ENCODE measurements around the gene SPEM2.
"Not testable (repeated sequence)": the region's sequence is repeated elsewhere in the genome, so short reads cannot be mapped to it uniquely, and the experiment has no call there.

DNA sequence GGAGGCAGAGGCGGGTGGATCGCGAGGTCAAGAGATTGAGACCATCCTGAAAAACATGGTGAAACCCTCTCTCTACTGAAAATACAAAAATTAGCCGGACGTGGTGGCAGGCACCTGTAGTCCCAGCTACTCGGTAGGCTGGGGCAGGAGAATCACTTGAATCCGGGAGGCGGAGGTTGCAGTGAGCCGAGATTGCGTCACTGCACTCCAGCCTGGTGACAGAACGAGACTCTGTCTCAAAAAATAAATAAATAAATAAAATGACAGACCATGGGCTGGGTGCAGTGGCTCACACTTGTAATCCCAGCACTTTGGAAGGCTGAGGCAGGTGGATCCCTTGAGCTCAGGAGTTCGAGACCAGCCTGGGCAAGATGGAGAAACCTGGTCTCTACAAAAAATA, 44.4 kb downstream of the SPEM2 start:
- TF ChIP-seq, protein P1, sequence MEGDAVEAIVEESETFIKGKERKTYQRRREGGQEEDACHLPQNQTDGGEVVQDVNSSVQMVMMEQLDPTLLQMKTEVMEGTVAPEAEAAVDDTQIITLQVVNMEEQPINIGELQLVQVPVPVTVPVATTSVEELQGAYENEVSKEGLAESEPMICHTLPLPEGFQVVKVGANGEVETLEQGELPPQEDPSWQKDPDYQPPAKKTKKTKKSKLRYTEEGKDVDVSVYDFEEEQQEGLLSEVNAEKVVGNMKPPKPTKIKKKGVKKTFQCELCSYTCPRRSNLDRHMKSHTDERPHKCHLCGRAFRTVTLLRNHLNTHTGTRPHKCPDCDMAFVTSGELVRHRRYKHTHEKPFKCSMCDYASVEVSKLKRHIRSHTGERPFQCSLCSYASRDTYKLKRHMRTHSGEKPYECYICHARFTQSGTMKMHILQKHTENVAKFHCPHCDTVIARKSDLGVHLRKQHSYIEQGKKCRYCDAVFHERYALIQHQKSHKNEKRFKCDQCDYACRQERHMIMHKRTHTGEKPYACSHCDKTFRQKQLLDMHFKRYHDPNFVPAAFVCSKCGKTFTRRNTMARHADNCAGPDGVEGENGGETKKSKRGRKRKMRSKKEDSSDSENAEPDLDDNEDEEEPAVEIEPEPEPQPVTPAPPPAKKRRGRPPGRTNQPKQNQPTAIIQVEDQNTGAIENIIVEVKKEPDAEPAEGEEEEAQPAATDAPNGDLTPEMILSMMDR (IDR thresholded peaks at IDR 0.05), result not testable (repeated sequence)
- not testable (repeated sequence) for TF ChIP-seq EZH2phosphoT487, EZH2 (IDR thresholded peaks at IDR 0.05)

All from neural progenitor cell (in vitro differentiated cells).